Activated naive CD8-positive, alpha-beta T cell treated with anti-CD3 and anti-CD28 coated beads, Interleukin-2, amount 50 U/mL, for 24 hours (primary cell): ENCODE results near the gene LBP.
"Not testable (repeated sequence)": the region's sequence is repeated elsewhere in the genome, so short reads cannot be mapped to it uniquely, and the experiment has no call there.

Experiments used
- ATAC-seq: fragments of 150-1000 bp; cut with Tn5 transposase; one replicate; pipeline ENCODE4 v1.10.0; 2021
- DNase-seq: peaks from one replicate; pipeline ENCODE4 v3.0.0; 2021
- H3K27ac Mint-ChIP-seq: one replicate; pipeline ENCODE4 v1.8.0; 2021; ENCODE audit warnings: mild to moderate bottlenecking, mixed read lengths
- H3K27me3 Mint-ChIP-seq: one replicate; pipeline ENCODE4 v1.8.0; 2021; ENCODE audit warnings: mixed read lengths
- H3K36me3 Mint-ChIP-seq: one replicate; pipeline ENCODE4 v1.8.0; 2021; ENCODE audit warnings: low read depth, mixed read lengths
- H3K4me1 Mint-ChIP-seq: one replicate; pipeline ENCODE4 v1.8.0; 2021; ENCODE audit warnings: mixed read lengths
- H3K4me3 Mint-ChIP-seq: one replicate; pipeline ENCODE4 v1.8.0; 2021; ENCODE audit warnings: mild to moderate bottlenecking, moderate library complexity, mixed read lengths
- H3K9me3 Mint-ChIP-seq: one replicate; pipeline ENCODE4 v1.8.0; 2021; ENCODE audit warnings: mixed read lengths

LBP gene

GRCh38 chr20:38383147-38383546, 36.9 kb downstream of the LBP start:
- H3K27ac Mint-ChIP-seq = no peak overlapping the region
- H3K4me3 Mint-ChIP-seq = no peak overlapping the region
- ATAC-seq (no peak), DNase-seq (no peak)
- H3K36me3 Mint-ChIP-seq = no peaks in the 10 kb centered on the region
- no peaks in the 10 kb centered on the region for H3K9me3 Mint-ChIP-seq
- no peaks in the 10 kb centered on the region for H3K4me1 Mint-ChIP-seq
- H3K27me3 Mint-ChIP-seq = peaks cover 2% of the 10 kb centered on the region

- DNase-seq (no peak), ATAC-seq (no peak)
- no peaks in the 10 kb centered on the region for H3K4me1 Mint-ChIP-seq
- no peak overlapping the region for H3K27ac Mint-ChIP-seq
- H3K4me3 Mint-ChIP-seq = no peak overlapping the region
- H3K36me3 Mint-ChIP-seq = no peaks in the 10 kb centered on the region
- no peaks in the 10 kb centered on the region for H3K9me3 Mint-ChIP-seq
- H3K27me3 Mint-ChIP-seq = peaks cover 2% of the 10 kb centered on the region
Measured at GRCh38 chr20:38386004-38386403, 39.7 kb downstream of the LBP start.

- H3K27me3 Mint-ChIP-seq = peaks cover 2% of the 10 kb centered on the region
- H3K4me3 Mint-ChIP-seq = no peak overlapping the region
- no peaks in the 10 kb centered on the region for H3K4me1 Mint-ChIP-seq
- no peak for DNase-seq
- H3K9me3 Mint-ChIP-seq = no peaks in the 10 kb centered on the region
- no peak overlapping the region for H3K27ac Mint-ChIP-seq
- ATAC-seq = no peak
- no peaks in the 10 kb centered on the region for H3K36me3 Mint-ChIP-seq
Measured at GRCh38 chr20:38386851-38387250, 40.6 kb downstream of the LBP start.

- Mint-ChIP-seq H3K4me1 (no peaks in the 10 kb centered on the region), H3K27ac (no peak overlapping the region), H3K36me3 (no peaks in the 10 kb centered on the region), H3K4me3 (no peak overlapping the region), H3K27me3 (peaks cover 2% of the 10 kb centered on the region), H3K9me3 (no peaks in the 10 kb centered on the region)
- DNase-seq (no peak), ATAC-seq (no peak)
Measured at GRCh38 chr20:38387953-38388352, 41.7 kb downstream of the LBP start.

GRCh38 chr20:38392356-38392755, 46.1 kb downstream of the LBP start:
- no peak overlapping the region for H3K27ac Mint-ChIP-seq
- no peak overlapping the region for H3K4me3 Mint-ChIP-seq
- ATAC-seq (no peak), DNase-seq (no peak)
- H3K36me3 Mint-ChIP-seq = no peaks in the 10 kb centered on the region
- H3K27me3 Mint-ChIP-seq = no peaks in the 10 kb centered on the region
- H3K9me3 Mint-ChIP-seq = no peaks in the 10 kb centered on the region
- no peaks in the 10 kb centered on the region for H3K4me1 Mint-ChIP-seq

GRCh38 chr20:38393259-38393658, 47.0 kb downstream of the LBP start:
- Mint-ChIP-seq H3K9me3 (no peaks in the 10 kb centered on the region), H3K27ac (no peak overlapping the region), H3K36me3 (no peaks in the 10 kb centered on the region), H3K4me3 (no peak overlapping the region), H3K27me3 (no peaks in the 10 kb centered on the region), H3K4me1 (no peaks in the 10 kb centered on the region)
- DNase-seq = no peak
- ATAC-seq = no peak

- H3K27me3 Mint-ChIP-seq = no peaks in the 10 kb centered on the region
- H3K4me3 Mint-ChIP-seq = no peak overlapping the region
- H3K9me3 Mint-ChIP-seq = no peaks in the 10 kb centered on the region
- no peaks in the 10 kb centered on the region for H3K4me1 Mint-ChIP-seq
- no peaks in the 10 kb centered on the region for H3K36me3 Mint-ChIP-seq
- DNase-seq (no peak), ATAC-seq (no peak)
- no peak overlapping the region for H3K27ac Mint-ChIP-seq
Measured at GRCh38 chr20:38395165-38395564, 48.9 kb downstream of the LBP start.

GRCh38 chr20:38395751-38396395, 49.6 kb downstream of the LBP start:
- not testable (repeated sequence) for H3K27me3 Mint-ChIP-seq, H3K4me1 Mint-ChIP-seq, ATAC-seq, DNase-seq, H3K27ac Mint-ChIP-seq, H3K36me3 Mint-ChIP-seq, H3K4me3 Mint-ChIP-seq, H3K9me3 Mint-ChIP-seq

GRCh38 chr20:38402089-38402488, 55.8 kb downstream of the LBP start:
- peaks cover 14% of the 10 kb centered on the region for H3K36me3 Mint-ChIP-seq
- H3K27ac Mint-ChIP-seq = no peak overlapping the region
- no peak for DNase-seq
- H3K4me3 Mint-ChIP-seq = no peak overlapping the region
- H3K9me3 Mint-ChIP-seq = no peaks in the 10 kb centered on the region
- no peaks in the 10 kb centered on the region for H3K27me3 Mint-ChIP-seq
- no peak for ATAC-seq
- H3K4me1 Mint-ChIP-seq = no peaks in the 10 kb centered on the region

- Mint-ChIP-seq H3K9me3 (no peaks in the 10 kb centered on the region), H3K36me3 (peaks cover 14% of the 10 kb centered on the region), H3K4me1 (no peaks in the 10 kb centered on the region), H3K4me3 (no peak overlapping the region), H3K27me3 (no peaks in the 10 kb centered on the region), H3K27ac (no peak overlapping the region)
- DNase-seq (no peak), ATAC-seq (no peak)
Measured at GRCh38 chr20:38402816-38403215, 56.5 kb downstream of the LBP start.

- H3K27me3 Mint-ChIP-seq = no peaks in the 10 kb centered on the region
- no peaks in the 10 kb centered on the region for H3K9me3 Mint-ChIP-seq
- ATAC-seq (no peak), DNase-seq (no peak)
- peaks cover 21% of the 10 kb centered on the region for H3K36me3 Mint-ChIP-seq
- H3K4me3 Mint-ChIP-seq = no peak overlapping the region
- no peak overlapping the region for H3K27ac Mint-ChIP-seq
- H3K4me1 Mint-ChIP-seq = no peaks in the 10 kb centered on the region
Measured at GRCh38 chr20:38404016-38404415, 57.7 kb downstream of the LBP start.

GRCh38 chr20:38405132-38405531, 58.9 kb downstream of the LBP start:
- no peak for ATAC-seq
- Mint-ChIP-seq H3K4me1 (no peaks in the 10 kb centered on the region), H3K4me3 (no peak overlapping the region), H3K27me3 (no peaks in the 10 kb centered on the region), H3K9me3 (no peaks in the 10 kb centered on the region), H3K36me3 (peaks cover 21% of the 10 kb centered on the region), H3K27ac (no peak overlapping the region)
- DNase-seq = no peak

GRCh38 chr20:38406476-38406875, 60.2 kb downstream of the LBP start:
- Mint-ChIP-seq H3K36me3 (peaks cover 30% of the 10 kb centered on the region), H3K9me3 (no peaks in the 10 kb centered on the region)
- ATAC-seq = no peak

GRCh38 chr20:38407321-38407720, 61.0 kb downstream of the LBP start:
- no peak for DNase-seq
- Mint-ChIP-seq H3K9me3 (no peaks in the 10 kb centered on the region), H3K27ac (no peak overlapping the region), H3K36me3 (peaks cover 36% of the 10 kb centered on the region), H3K27me3 (no peaks in the 10 kb centered on the region), H3K4me1 (no peaks in the 10 kb centered on the region), H3K4me3 (no peak overlapping the region)
- ATAC-seq = no peak

More at GRCh38 chr20:38406476-38406875, 60.2 kb downstream of the LBP start:
- Mint-ChIP-seq H3K4me1 (no peaks in the 10 kb centered on the region), H3K27me3 (no peaks in the 10 kb centered on the region), H3K4me3 (no peak overlapping the region), H3K27ac (no peak overlapping the region)
- DNase-seq = no peak

- H3K27ac Mint-ChIP-seq, H3K9me3 Mint-ChIP-seq, H3K4me1 Mint-ChIP-seq, H3K27me3 Mint-ChIP-seq, H3K4me3 Mint-ChIP-seq, DNase-seq, ATAC-seq: not testable (repeated sequence)
- peaks cover 39% of the 10 kb centered on the region for H3K36me3 Mint-ChIP-seq
Measured at GRCh38 chr20:38407822-38408221, 61.5 kb downstream of the LBP start.
